Psoas muscle (tissue), 8 donors: ENCODE results near the gene ABCC11. TPM values are rescaled to one million over a fixed set of nuclear protein-coding genes. Genes with fewer than 3 reads are reported as not detected.

Source experiments
- ATAC-seq, 4 donors: fragments of 200-7000 bp; cut with Tn5 transposase; one replicate each; pipeline ENCODE4 v1.9.1; 2020; ENCODE audit warnings: moderate library complexity in 3 of 4, mild to moderate bottlenecking in 2 of 4
- DNase-seq, 2 donors: peaks; one replicate each; pipeline ENCODE4 v3.0.0-alpha.2; 2020
- H3K27ac ChIP-seq: fragments of 200-600 bp; one replicate; pipeline ENCODE4 v1.8.0; 2022
- H3K27me3 ChIP-seq, 3 donors: fragments of 200-600 bp in 1 of 3; one replicate each; pipeline versions ENCODE4 v1.6.1 to v1.8.0; 2013 to 2022; ENCODE audit warnings: low read length in 2 of 3, mild to moderate bottlenecking in 2 of 3, moderate library complexity in 1 of 3; ENCODE audit not compliant: insufficient read depth in 3 of 3
- H3K36me3 ChIP-seq, 2 donors: fragments of 200-600 bp in 1 of 2; one replicate each; pipeline versions ENCODE4 v1.6.1 to v1.8.0; 2013 to 2022; ENCODE audit warnings: low read depth in 1 of 2, mild to moderate bottlenecking in 1 of 2, moderate library complexity in 1 of 2; ENCODE audit not compliant: insufficient read depth in 1 of 2
- H3K4me1 ChIP-seq: fragments of 200-600 bp; one replicate; pipeline ENCODE4 v1.8.0; 2022
- H3K4me3 ChIP-seq: fragments of 200-600 bp; one replicate; pipeline ENCODE4 v1.8.0; 2022; ENCODE audit warnings: mild to moderate bottlenecking
- H3K9me3 ChIP-seq: fragments of 200-600 bp; one replicate; pipeline ENCODE4 v1.8.0; 2022
- WGBS, 3 donors: extraction: QIAGEN DNeasy Blood & Tissue Kit; methylation state at CpG; one replicate each; pipeline versions ENCODE4 v1.1.6 to v1.1.7; 2013; 5-methylcytosine and 5-hydroxymethylcytosine counted together
- intact Hi-C, 2 donors: fragments of 100-400 bp; cut with DNase I; formaldehyde crosslinking; loops; one replicate each; pipeline versions ENCODE4 v1.11.0 to v1.14.2; 2022
- polyA plus RNA-seq, 3 donors: library from polyadenylated mRNA; stranded (reverse); fragments of 200-250 nt; gene quantifications; one replicate each; pipeline ENCODE4 v1.2.3, GENCODE V29; 2013
- total RNA-seq, 4 donors: library from RNA; stranded (reverse); fragmentation: NEBNext Ultra II Directional in 2 of 4; extraction: Animal tissue kit (Norgen Biotek cat#: 25700) in 2 of 4; gene quantifications; one replicate each; pipeline versions ENCODE4 v1.2.1 to v1.2.4, GENCODE V29; 2021 to 2023
- TF ChIP-seq, protein P1 (sequence below): fragments of 200-600 bp; IDR thresholded peaks from one replicate; pipeline ENCODE4 v1.8.0; 2022; ENCODE audit warnings: antibody characterized with exemption
- donor health status: healthy with polysubstance abuse.
- donor health status: DM: no; HTN: no; CAD: no; lungs with moderate emphysema.
- donor health status: Bipolar disorder and iron deficiency.
- donor health status: healthy.
- donor health status: DM: yes; HTN: yes; CAD: no.
- donor health status: DM: no; HTN: no; CAD: no.
- donor health status: DM: no; HTN: no; CAD: no.
- donor health status: DM: yes; HTN: yes; CAD: no.

ABCC11 gene
- total and polyA plus RNA-seq, 7 donors = 0.05 to 0.22 (median 0.15) TPM; not detected in 1

DNA sequence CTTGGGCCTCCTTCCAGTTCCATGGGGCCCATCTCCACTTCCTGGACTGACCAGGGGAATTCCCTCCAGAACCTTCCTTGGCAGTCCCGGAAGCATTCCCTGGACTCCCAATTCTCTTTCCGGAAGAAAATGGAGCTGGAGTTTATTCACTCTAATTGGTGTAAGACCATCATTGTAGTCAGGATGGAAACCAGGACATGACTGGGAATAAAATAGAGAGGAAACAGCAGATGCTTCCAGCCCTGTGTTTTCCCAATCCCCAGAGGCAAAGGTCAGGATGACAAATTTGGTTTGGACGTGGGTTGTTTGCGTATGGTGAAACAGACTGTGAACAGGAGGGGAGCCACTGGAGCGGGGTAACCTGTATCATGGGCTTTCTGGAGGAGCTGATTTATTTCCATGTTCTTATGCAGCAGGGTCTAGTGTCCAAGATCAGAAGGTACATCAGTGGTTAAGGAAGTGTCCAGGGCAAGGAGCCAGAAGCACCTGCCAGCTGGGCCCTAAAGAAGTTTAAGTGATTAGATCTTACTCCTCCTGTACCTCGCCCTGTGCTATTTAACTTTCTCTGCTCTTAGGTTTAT, 11.7 kb downstream of the ABCC11 start:
- no peak overlapping the region for H3K27ac ChIP-seq
- H3K4me1 ChIP-seq = no peaks in the 10 kb centered on the region
- no peaks in the 10 kb centered on the region for H3K27me3 ChIP-seq
- H3K36me3 ChIP-seq = no peaks in the 10 kb centered on the region
- H3K4me3 ChIP-seq = no peak overlapping the region
- no peaks in the 10 kb centered on the region for H3K9me3 ChIP-seq
- no peak for ATAC-seq
- WGBS, 3 donors = 53 to 66% (median 60%) methylated on average over 6 of the region's 6 CpGs
- DNase-seq = no peak
- TF ChIP-seq, protein P1, sequence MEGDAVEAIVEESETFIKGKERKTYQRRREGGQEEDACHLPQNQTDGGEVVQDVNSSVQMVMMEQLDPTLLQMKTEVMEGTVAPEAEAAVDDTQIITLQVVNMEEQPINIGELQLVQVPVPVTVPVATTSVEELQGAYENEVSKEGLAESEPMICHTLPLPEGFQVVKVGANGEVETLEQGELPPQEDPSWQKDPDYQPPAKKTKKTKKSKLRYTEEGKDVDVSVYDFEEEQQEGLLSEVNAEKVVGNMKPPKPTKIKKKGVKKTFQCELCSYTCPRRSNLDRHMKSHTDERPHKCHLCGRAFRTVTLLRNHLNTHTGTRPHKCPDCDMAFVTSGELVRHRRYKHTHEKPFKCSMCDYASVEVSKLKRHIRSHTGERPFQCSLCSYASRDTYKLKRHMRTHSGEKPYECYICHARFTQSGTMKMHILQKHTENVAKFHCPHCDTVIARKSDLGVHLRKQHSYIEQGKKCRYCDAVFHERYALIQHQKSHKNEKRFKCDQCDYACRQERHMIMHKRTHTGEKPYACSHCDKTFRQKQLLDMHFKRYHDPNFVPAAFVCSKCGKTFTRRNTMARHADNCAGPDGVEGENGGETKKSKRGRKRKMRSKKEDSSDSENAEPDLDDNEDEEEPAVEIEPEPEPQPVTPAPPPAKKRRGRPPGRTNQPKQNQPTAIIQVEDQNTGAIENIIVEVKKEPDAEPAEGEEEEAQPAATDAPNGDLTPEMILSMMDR = no peak
- intact Hi-C loops = loop anchor here in 1 of 2 donors (10.0 kb wide), 1 partner anchor 289 kb away; no protein-coding TSS in a partner anchor

DNA sequence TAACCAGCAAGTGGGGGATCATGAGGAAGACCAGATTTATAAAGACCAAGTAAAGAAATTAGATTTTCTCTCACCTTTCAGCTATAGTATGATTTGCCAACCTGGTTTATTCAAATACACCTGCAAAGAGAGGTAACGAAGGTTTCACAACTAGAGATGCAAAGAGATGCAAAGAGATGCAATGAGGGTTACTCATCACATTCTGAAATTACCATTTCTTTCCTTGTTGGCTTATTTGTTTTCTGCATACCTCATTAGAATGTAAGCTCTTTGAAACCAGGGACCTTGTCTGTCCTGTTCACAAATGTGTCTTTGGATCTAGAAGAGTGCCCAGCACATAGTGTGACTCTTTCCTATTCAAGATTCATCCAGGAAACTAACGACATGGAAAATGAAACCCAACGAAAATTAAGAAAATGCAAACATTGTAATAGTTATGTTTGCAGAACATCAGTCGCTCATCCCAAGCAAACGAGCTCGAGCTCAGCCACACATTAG, 12.2 kb downstream of the ABCC11 start:
- TF ChIP-seq, protein P1 = no peak
- ATAC-seq (no peak), DNase-seq (no peak)
- H3K4me1 ChIP-seq = no peaks in the 10 kb centered on the region
- no peaks in the 10 kb centered on the region for H3K27me3 ChIP-seq
- no peak overlapping the region for H3K4me3 ChIP-seq
- intact Hi-C loops = loop anchor here in 1 of 2 donors (10.0 kb wide), 1 partner anchor 290 kb away; no protein-coding TSS in a partner anchor
- no peaks in the 10 kb centered on the region for H3K36me3 ChIP-seq
- WGBS, 3 donors = 72 to 79% (median 76%) methylated on average over 6 of the region's 6 CpGs
- H3K27ac ChIP-seq = no peak overlapping the region
- no peaks in the 10 kb centered on the region for H3K9me3 ChIP-seq

GRCh38 chr16:48234630-48235029, 12.7 kb downstream of the ABCC11 start:
- DNase-seq (no peak), ATAC-seq (peak in 3 of 4 donors; percentile 59 to 87 (median 72))
- no peaks in the 10 kb centered on the region for H3K4me1 ChIP-seq
- no peaks in the 10 kb centered on the region for H3K36me3 ChIP-seq
- intact Hi-C loops = loop anchor here in 1 of 2 donors (10.0 kb wide), 1 partner anchor 290 kb away; no protein-coding TSS in a partner anchor
- H3K27me3 ChIP-seq = no peaks in the 10 kb centered on the region
- no peak overlapping the region for H3K4me3 ChIP-seq
- no peaks in the 10 kb centered on the region for H3K9me3 ChIP-seq
- no peak overlapping the region for H3K27ac ChIP-seq
- TF ChIP-seq, protein P1 = no peak

GRCh38 chr16:48232493-48233040, 14.8 kb downstream of the ABCC11 start:
- no peak overlapping the region for H3K27ac ChIP-seq
- no peaks in the 10 kb centered on the region for H3K27me3 ChIP-seq
- no peaks in the 10 kb centered on the region for H3K36me3 ChIP-seq
- H3K4me1 ChIP-seq = no peaks in the 10 kb centered on the region
- WGBS, 3 donors = 96 to 98% (median 98%) methylated on average over 2 of the region's 2 CpGs
- DNase-seq (no peak), ATAC-seq (no peak)
- H3K4me3 ChIP-seq = no peak overlapping the region
- no peaks in the 10 kb centered on the region for H3K9me3 ChIP-seq
- TF ChIP-seq, protein P1 = no peak
- intact Hi-C loops = loop anchor here in 1 of 2 donors (10.0 kb wide), 1 partner anchor 292 kb away; no protein-coding TSS in a partner anchor
